Measurements from ENCODE around the gene THNSL1. TPM values are rescaled to one million over a fixed set of nuclear protein-coding genes. Genes with fewer than 3 reads are reported as not detected.

THNSL1 gene
- total RNA-seq, 1 donor from 2014 or later: 3.8 TPM

DNA sequence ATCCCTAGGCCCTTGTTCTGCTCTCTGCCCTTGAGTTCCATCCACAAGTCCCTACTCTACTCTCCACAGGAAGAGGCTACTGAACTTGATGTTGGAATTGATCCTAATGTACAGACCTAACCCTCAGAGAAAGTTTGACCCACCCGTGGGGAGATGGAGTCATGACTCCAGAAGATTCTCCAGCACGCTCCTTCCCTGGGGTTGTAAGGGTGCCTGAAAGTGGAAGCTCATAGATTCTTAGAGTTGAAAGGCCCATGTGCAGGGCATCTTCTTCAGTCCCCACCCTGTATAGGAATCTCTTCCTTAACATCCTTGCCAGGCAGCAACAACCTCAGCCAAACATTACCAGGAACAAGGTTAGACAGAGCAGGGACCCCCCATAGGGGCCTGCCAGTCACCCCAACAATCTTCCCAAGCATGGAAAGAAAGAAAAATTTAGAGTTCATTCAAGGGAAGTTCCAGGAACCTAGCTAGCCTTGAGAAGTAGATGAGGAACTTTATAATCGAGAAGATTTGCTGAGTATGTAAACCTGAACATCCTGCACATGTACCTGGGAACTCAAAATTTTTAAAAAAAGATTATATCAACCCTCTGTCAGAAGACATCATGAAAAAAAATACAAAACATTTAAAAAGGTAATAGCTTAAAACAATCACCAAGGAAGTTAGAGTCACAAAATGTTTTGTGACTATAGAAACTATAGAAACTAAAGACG, 49.5 kb downstream of the THNSL1 start:
- intact Hi-C loops (cut with micrococcal nuclease): no loop called here
- peaks cover 3% of the 10 kb centered on the region for H3K4me1 Mint-ChIP-seq
- no peak overlapping the region for H3K27ac Mint-ChIP-seq
- CTCF ChIA-PET: no interaction called here
- POLR2A ChIA-PET: no interaction called here
- ATAC-seq (ENCODE audit: low read depth) (no peak), DNase-seq (no peak)
- no peaks in the 10 kb centered on the region for H3K36me3 Mint-ChIP-seq (ENCODE audit: low read depth)
- H3K9me3 Mint-ChIP-seq: no peaks in the 10 kb centered on the region
- H3K27me3 Mint-ChIP-seq: peaks cover 10% of the 10 kb centered on the region
- H3K4me3 Mint-ChIP-seq: no peak overlapping the region
- TF ChIP-seq, protein P1, sequence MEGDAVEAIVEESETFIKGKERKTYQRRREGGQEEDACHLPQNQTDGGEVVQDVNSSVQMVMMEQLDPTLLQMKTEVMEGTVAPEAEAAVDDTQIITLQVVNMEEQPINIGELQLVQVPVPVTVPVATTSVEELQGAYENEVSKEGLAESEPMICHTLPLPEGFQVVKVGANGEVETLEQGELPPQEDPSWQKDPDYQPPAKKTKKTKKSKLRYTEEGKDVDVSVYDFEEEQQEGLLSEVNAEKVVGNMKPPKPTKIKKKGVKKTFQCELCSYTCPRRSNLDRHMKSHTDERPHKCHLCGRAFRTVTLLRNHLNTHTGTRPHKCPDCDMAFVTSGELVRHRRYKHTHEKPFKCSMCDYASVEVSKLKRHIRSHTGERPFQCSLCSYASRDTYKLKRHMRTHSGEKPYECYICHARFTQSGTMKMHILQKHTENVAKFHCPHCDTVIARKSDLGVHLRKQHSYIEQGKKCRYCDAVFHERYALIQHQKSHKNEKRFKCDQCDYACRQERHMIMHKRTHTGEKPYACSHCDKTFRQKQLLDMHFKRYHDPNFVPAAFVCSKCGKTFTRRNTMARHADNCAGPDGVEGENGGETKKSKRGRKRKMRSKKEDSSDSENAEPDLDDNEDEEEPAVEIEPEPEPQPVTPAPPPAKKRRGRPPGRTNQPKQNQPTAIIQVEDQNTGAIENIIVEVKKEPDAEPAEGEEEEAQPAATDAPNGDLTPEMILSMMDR (IDR thresholded peaks at IDR 0.05): no peak

DNA sequence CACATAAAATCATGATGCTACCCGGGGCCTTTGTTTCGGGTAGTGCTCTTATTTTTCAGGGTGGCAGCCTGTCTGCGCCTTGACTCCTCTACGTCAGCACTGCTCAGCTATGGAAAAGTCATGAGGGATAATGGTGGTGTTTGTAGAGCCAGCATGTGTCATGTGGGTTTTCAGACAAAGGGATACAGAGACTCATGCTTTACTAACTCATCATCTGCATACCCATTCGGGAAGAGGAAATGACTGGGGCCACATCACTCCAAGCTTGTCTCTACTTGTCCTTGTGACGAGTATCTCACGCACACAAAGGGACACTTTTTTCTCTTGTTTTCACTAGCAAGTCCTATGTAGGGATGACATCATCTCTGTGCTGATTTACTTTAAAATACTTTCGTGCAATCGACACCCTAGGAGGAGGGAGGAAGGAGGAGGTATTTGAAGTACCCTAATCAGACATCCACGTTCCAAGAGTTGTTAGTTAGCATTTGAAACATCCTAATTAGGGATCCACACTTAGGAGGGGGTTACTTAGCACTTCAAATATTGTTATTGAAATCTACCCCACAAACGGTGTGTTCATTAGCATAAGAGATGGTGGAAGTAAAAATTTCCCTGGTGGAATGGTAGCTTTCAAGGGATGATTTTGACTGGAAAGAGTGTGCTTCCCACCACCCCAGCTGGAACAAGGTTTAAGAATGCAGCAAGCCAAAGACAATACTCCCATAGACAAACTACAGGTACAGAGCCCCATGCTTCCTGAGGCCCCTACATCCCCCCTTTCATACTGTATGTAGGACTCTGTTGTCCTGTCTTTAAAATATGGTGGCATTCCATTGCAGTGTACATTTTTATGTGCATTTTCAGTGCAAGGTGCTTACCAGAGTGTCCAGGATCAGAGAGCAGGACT, 52.0 kb downstream of the THNSL1 start:
- Mint-ChIP-seq H3K4me3 (no peak overlapping the region), H3K27ac (no peak overlapping the region), H3K36me3 (ENCODE audit: low read depth) (no peaks in the 10 kb centered on the region), H3K4me1 (no peaks in the 10 kb centered on the region), H3K27me3 (peaks cover 7% of the 10 kb centered on the region), H3K9me3 (no peaks in the 10 kb centered on the region)
- ATAC-seq (ENCODE audit: low read depth): no peak
- DNase-seq: no peak
- ChIA-PET POLR2A (no interaction called here), CTCF (no interaction called here)
- intact Hi-C loops (cut with micrococcal nuclease): no loop called here
- TF ChIP-seq, protein P1 (IDR thresholded peaks at IDR 0.05): no peak

- no peak overlapping the region for H3K4me3 Mint-ChIP-seq
- no peak overlapping the region for H3K27ac Mint-ChIP-seq
- H3K27me3 Mint-ChIP-seq: peaks cover 1% of the 10 kb centered on the region
- no peaks in the 10 kb centered on the region for H3K9me3 Mint-ChIP-seq
- no peak for DNase-seq
- H3K36me3 Mint-ChIP-seq (ENCODE audit: low read depth): no peaks in the 10 kb centered on the region
- TF ChIP-seq, protein P1 (IDR thresholded peaks at IDR 0.05): no peak
- POLR2A ChIA-PET: no interaction called here
- CTCF ChIA-PET: no interaction called here
- intact Hi-C loops (cut with micrococcal nuclease): no loop called here
- no peak for ATAC-seq (ENCODE audit: low read depth)
- no peaks in the 10 kb centered on the region for H3K4me1 Mint-ChIP-seq
Observed at GRCh38 chr10:25071227-25071626, 54.8 kb downstream of the THNSL1 start.

- intact Hi-C loops (cut with micrococcal nuclease): no loop called here
- H3K4me3 Mint-ChIP-seq: no peak overlapping the region
- H3K27ac Mint-ChIP-seq: no peak overlapping the region
- CTCF ChIA-PET: no interaction called here
- peaks cover 1% of the 10 kb centered on the region for H3K27me3 Mint-ChIP-seq
- ATAC-seq (ENCODE audit: low read depth) (no peak), DNase-seq (no peak)
- no peaks in the 10 kb centered on the region for H3K9me3 Mint-ChIP-seq
- no peaks in the 10 kb centered on the region for H3K36me3 Mint-ChIP-seq (ENCODE audit: low read depth)
- H3K4me1 Mint-ChIP-seq: no peaks in the 10 kb centered on the region
- POLR2A ChIA-PET: no interaction called here
- TF ChIP-seq, protein P1 (IDR thresholded peaks at IDR 0.05): no peak
Observed at GRCh38 chr10:25072786-25073185, 56.4 kb downstream of the THNSL1 start.

GRCh38 chr10:25075825-25076224, 59.4 kb downstream of the THNSL1 start:
- CTCF ChIA-PET: no interaction called here
- Mint-ChIP-seq H3K36me3 (ENCODE audit: low read depth) (no peaks in the 10 kb centered on the region), H3K4me3 (no peak overlapping the region), H3K9me3 (no peaks in the 10 kb centered on the region), H3K27me3 (peaks cover 2% of the 10 kb centered on the region), H3K4me1 (no peaks in the 10 kb centered on the region), H3K27ac (no peak overlapping the region)
- TF ChIP-seq, protein P1 (IDR thresholded peaks at IDR 0.05): no peak
- no peak for DNase-seq
- POLR2A ChIA-PET: no interaction called here
- no peak for ATAC-seq (ENCODE audit: low read depth)
- intact Hi-C loops (cut with micrococcal nuclease): no loop called here
